Naive thymus-derived CD4-positive, alpha-beta T cell (primary cell): Measurements from ENCODE around the gene WWC2. TPM values are rescaled to one million over a fixed set of nuclear protein-coding genes. Genes with fewer than 3 reads are reported as not detected.

ENCODE experiments used
- ATAC-seq: fragments of 150-1000 bp; cut with Tn5 transposase; 2 replicates; pipeline ENCODE4 v1.10.0; 2021; ENCODE audit warnings: mild to moderate bottlenecking, moderate library complexity
- CTCF ChIA-PET: fragments of 350-600 bp; sonication (Branson Sonifier 250); formaldehyde crosslinking; loops from one replicate; lab custom pipeline; 2021; ENCODE audit warnings: antibody characterized with exemption; lab: Charles Lee
- POLR2A ChIA-PET: fragments of 350-600 bp; sonication (Branson Sonifier 250); formaldehyde crosslinking; loops from one replicate; lab custom pipeline; 2021; ENCODE audit warnings: antibody characterized with exemption, inconsistent platforms; lab: Charles Lee
- DNase-seq, 9 donors: peaks; one replicate each; pipeline versions ENCODE4 v3.0.0 to v3.0.0-alpha.2; 2020 to 2022; ENCODE audit warnings: mixed read lengths in 1 of 9
- H3K27ac ChIP-seq: one replicate; pipeline ENCODE4 v1.7.0; 2013; ENCODE audit warnings: mild to moderate bottlenecking, low read depth, low read length, moderate library complexity
- H3K27me3 ChIP-seq, 2 donors: one replicate each; pipeline ENCODE4 v1.7.0; 2013; ENCODE audit warnings: low read length in 2 of 2, mild to moderate bottlenecking in 2 of 2, moderate library complexity in 2 of 2; ENCODE audit not compliant: control insufficient read depth in 2 of 2, insufficient read depth in 2 of 2
- H3K36me3 ChIP-seq, 3 experiments: 1 replicate in 2 of 3; 2 replicates in 1 of 3; pipeline ENCODE4 v1.7.0; 2013; ENCODE audit warnings: low read length in 3 of 3, mild to moderate bottlenecking in 3 of 3, moderate library complexity in 1 of 3; ENCODE audit not compliant: insufficient read depth in 3 of 3, control insufficient read depth in 2 of 3
- H3K4me1 ChIP-seq, 2 donors: one replicate each; pipeline ENCODE4 v1.7.0; 2013; ENCODE audit warnings: low read length in 2 of 2, mild to moderate bottlenecking in 2 of 2, moderate library complexity in 1 of 2; ENCODE audit not compliant: control insufficient read depth in 2 of 2, insufficient read depth in 2 of 2
- H3K4me3 ChIP-seq: 2 replicates; pipeline ENCODE4 v1.7.0; 2013; ENCODE audit warnings: mild to moderate bottlenecking, low read length
- H3K9me3 ChIP-seq, 3 experiments: 1 replicate in 2 of 3; 2 replicates in 1 of 3; pipeline ENCODE4 v1.7.0; 2013; ENCODE audit warnings: low read length in 3 of 3; ENCODE audit not compliant: control insufficient read depth in 2 of 3
- H3K27ac Mint-ChIP-seq, 9 donors: one replicate each; pipeline ENCODE4 v1.8.0; 2020 to 2022; ENCODE audit warnings: mixed read lengths in 9 of 9, mild to moderate bottlenecking in 8 of 9, moderate library complexity in 5 of 9, inconsistent platforms in 2 of 9
- H3K27me3 Mint-ChIP-seq, 5 donors: one replicate each; pipeline ENCODE4 v1.8.0; 2021 to 2022; ENCODE audit warnings: mixed read lengths in 5 of 5, mild to moderate bottlenecking in 1 of 5
- H3K36me3 Mint-ChIP-seq, 5 donors: one replicate each; pipeline ENCODE4 v1.8.0; 2020 to 2022; ENCODE audit warnings: mixed read lengths in 5 of 5, mild to moderate bottlenecking in 3 of 5, inconsistent platforms in 1 of 5
- H3K4me1 Mint-ChIP-seq, 7 donors: one replicate each; pipeline ENCODE4 v1.8.0; 2020 to 2022; ENCODE audit warnings: mixed read lengths in 7 of 7, mild to moderate bottlenecking in 3 of 7, inconsistent platforms in 1 of 7
- H3K4me3 Mint-ChIP-seq, 10 donors: one replicate each; pipeline ENCODE4 v1.8.0; 2020 to 2022; ENCODE audit warnings: mild to moderate bottlenecking in 10 of 10, mixed read lengths in 10 of 10, moderate library complexity in 6 of 10, inconsistent platforms in 2 of 10
- H3K9me3 Mint-ChIP-seq, 11 donors: one replicate each; pipeline ENCODE4 v1.8.0; 2020 to 2022; ENCODE audit warnings: mixed read lengths in 11 of 11, mild to moderate bottlenecking in 4 of 11, inconsistent platforms in 1 of 11, moderate library complexity in 1 of 11
- intact Hi-C, 2 donors: fragments of 100-400 bp; cut with micrococcal nuclease; formaldehyde crosslinking; loops; one replicate each; pipeline ENCODE4 v1.15.1; 2023
- polyA plus RNA-seq, 2 donors: library from polyadenylated mRNA; unstranded; fragments of 300-500 nt; fragmentation: Illumina TruSeq; gene quantifications; one replicate each; pipeline ENCODE4 v1.2.3, GENCODE V29; 2021
- total RNA-seq, 6 experiments: library from RNA in 5 of 6; stranded (reverse) in 5 of 6; gene quantifications; 1 replicate in 5 of 6; 2 replicates in 1 of 6; pipeline ENCODE4 v1.2.3 and lab custom pipeline; 2021 to 2026

Gene WWC2
- total and polyA plus RNA-seq, 7 experiments from 2014 or later = 0.07 to 13.8 (median 9.9) TPM

- no peak overlapping the region for H3K4me3 ChIP-seq
- no peak overlapping the region for H3K27ac ChIP-seq
- H3K9me3 ChIP-seq = no peaks in the 10 kb centered on the region
- Mint-ChIP-seq H3K9me3 (no peaks in the 10 kb centered on the region), H3K27ac (no peak overlapping the region), H3K36me3 (peaks cover 0 to 5% (median 0%) of the 10 kb centered on the region in 5 donors), H3K4me3 (no peak overlapping the region), H3K27me3 (no peaks in the 10 kb centered on the region), H3K4me1 (no peaks in the 10 kb centered on the region)
- H3K4me1 ChIP-seq = no peaks in the 10 kb centered on the region
- ChIA-PET POLR2A (no interaction called here), CTCF (interaction anchor here (0.6 kb wide), 1 partner anchor 113 kb away, joined by 5 read pairs; no protein-coding TSS in a partner anchor)
- ATAC-seq = no peak
- no peaks in the 10 kb centered on the region for H3K27me3 ChIP-seq
- intact Hi-C loops = no loop called here
- H3K36me3 ChIP-seq = no peaks in the 10 kb centered on the region
- DNase-seq = no peak
Measured at GRCh38 chr4:183223053-183223452, 124.0 kb downstream of the WWC2 start.

- H3K27ac ChIP-seq = no peak overlapping the region
- DNase-seq (no peak), ATAC-seq (no peak)
- Mint-ChIP-seq H3K27me3 (peaks cover 0 to 5% (median 0%) of the 10 kb centered on the region in 5 donors), H3K27ac (no peak overlapping the region), H3K9me3 (no peaks in the 10 kb centered on the region), H3K4me1 (no peaks in the 10 kb centered on the region), H3K4me3 (no peak overlapping the region), H3K36me3 (peaks cover 0 to 5% (median 0%) of the 10 kb centered on the region in 5 donors)
- CTCF ChIA-PET = no interaction called here
- H3K36me3 ChIP-seq = no peaks in the 10 kb centered on the region
- intact Hi-C loops = no loop called here
- no peak overlapping the region for H3K4me3 ChIP-seq
- no peaks in the 10 kb centered on the region for H3K4me1 ChIP-seq
- no peaks in the 10 kb centered on the region for H3K27me3 ChIP-seq
- no peaks in the 10 kb centered on the region for H3K9me3 ChIP-seq
- POLR2A ChIA-PET = no interaction called here
Measured at GRCh38 chr4:183229397-183229796, 130.3 kb downstream of the WWC2 start.

GRCh38 chr4:183240581-183241321 is 141.7 kb downstream of the WWC2 start:
- Histone ChIP-seq H3K4me3 (no peak overlapping the region), H3K27me3 (no peaks in the 10 kb centered on the region), H3K9me3 (no peaks in the 10 kb centered on the region), H3K36me3 (no peaks in the 10 kb centered on the region), H3K4me1 (no peaks in the 10 kb centered on the region), H3K27ac (no peak overlapping the region)
- Mint-ChIP-seq H3K4me3 (no peak overlapping the region), H3K9me3 (no peaks in the 10 kb centered on the region), H3K27me3 (peaks cover 0 to 3% (median 0%) of the 10 kb centered on the region in 5 donors), H3K36me3 (peaks cover 0 to 24% (median 8%) of the 10 kb centered on the region in 5 donors), H3K4me1 (peaks cover 0 to 2% (median 0%) of the 10 kb centered on the region in 7 donors), H3K27ac (no peak overlapping the region)
- CTCF ChIA-PET = no interaction called here
- POLR2A ChIA-PET = no interaction called here
- intact Hi-C loops = no loop called here
- DNase-seq = no peak
- ATAC-seq = no peak

DNA sequence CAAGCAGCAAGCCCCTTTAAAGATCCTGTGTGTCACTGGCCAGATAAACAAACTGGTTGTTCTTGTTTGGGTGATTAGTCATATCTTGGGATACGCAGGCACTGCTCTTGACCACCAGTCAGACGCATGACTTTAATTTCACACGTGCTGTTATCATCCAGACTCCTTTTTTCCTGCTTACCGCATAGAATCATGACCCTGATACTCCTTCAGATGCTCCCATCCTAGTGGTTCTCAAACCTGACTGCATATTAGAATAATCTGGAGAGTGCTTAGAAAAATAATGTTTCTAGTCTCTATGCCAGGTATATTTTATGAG is 142.2 kb downstream of the WWC2 start:
- Histone ChIP-seq H3K36me3 (no peaks in the 10 kb centered on the region), H3K4me3 (no peak overlapping the region), H3K9me3 (no peaks in the 10 kb centered on the region), H3K4me1 (no peaks in the 10 kb centered on the region), H3K27me3 (no peaks in the 10 kb centered on the region), H3K27ac (no peak overlapping the region)
- ATAC-seq (no peak), DNase-seq (no peak)
- POLR2A ChIA-PET = no interaction called here
- H3K4me1 Mint-ChIP-seq = peaks cover 0 to 2% (median 0%) of the 10 kb centered on the region in 7 donors
- peaks cover 0 to 24% (median 8%) of the 10 kb centered on the region in 5 donors for H3K36me3 Mint-ChIP-seq
- intact Hi-C loops = no loop called here
- peaks cover 0 to 3% (median 0%) of the 10 kb centered on the region in 5 donors for H3K27me3 Mint-ChIP-seq
- no peak overlapping the region for H3K4me3 Mint-ChIP-seq
- CTCF ChIA-PET = no interaction called here
- H3K9me3 Mint-ChIP-seq = no peaks in the 10 kb centered on the region
- no peak overlapping the region for H3K27ac Mint-ChIP-seq

DNA sequence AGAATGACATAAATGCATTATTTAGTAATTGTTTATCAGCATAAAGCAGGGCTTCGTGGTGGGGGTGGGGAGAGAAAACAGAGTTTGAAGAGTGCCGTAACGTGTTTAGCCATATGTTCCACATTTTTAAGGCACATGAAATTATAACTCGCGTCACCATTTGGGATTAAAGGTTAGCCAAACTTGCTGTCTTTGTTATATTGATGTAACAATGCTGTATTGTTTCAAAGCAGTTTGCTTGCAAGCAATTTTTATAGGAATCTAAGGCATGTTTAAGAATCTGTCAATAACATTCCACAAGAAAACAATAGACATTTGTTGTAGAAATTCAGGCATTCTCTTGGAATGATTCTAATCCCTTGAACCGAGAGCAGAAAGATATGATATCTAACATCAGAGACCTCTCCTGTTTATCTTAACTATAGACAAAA is 142.7 kb downstream of the WWC2 start:
- DNase-seq (no peak), ATAC-seq (no peak)
- no peak overlapping the region for H3K27ac ChIP-seq
- Mint-ChIP-seq H3K27ac (no peak overlapping the region), H3K9me3 (no peaks in the 10 kb centered on the region), H3K4me3 (no peak overlapping the region), H3K4me1 (peaks cover 0 to 2% (median 0%) of the 10 kb centered on the region in 7 donors), H3K27me3 (peaks cover 0 to 3% (median 0%) of the 10 kb centered on the region in 5 donors), H3K36me3 (peaks cover 0 to 20% (median 8%) of the 10 kb centered on the region in 5 donors)
- no peak overlapping the region for H3K4me3 ChIP-seq
- no peaks in the 10 kb centered on the region for H3K36me3 ChIP-seq
- H3K4me1 ChIP-seq = no peaks in the 10 kb centered on the region
- intact Hi-C loops = no loop called here
- CTCF ChIA-PET = no interaction called here
- POLR2A ChIA-PET = no interaction called here
- H3K9me3 ChIP-seq = no peaks in the 10 kb centered on the region
- H3K27me3 ChIP-seq = no peaks in the 10 kb centered on the region

DNA sequence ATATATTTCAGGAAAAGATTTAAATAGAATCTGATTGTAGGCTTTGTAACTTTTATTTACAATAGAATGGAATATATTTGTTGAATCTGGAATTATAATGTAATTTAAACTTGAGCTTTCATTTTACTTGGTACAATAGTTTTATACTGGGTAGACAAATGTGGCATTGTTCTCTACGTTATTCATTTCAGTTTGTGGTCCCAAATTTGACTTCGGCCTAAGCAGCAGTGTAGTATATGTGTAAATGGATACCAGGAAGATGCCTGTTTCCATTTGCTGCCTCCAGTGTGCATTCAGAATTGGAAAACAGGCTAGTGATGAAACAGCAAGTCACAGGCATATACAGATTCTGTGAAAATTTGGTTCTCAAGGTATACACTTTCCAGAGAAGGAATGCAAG is 143.2 kb downstream of the WWC2 start:
- ChIA-PET CTCF (no interaction called here), POLR2A (no interaction called here)
- Mint-ChIP-seq H3K4me1 (peaks cover 0 to 2% (median 0%) of the 10 kb centered on the region in 7 donors), H3K27me3 (peaks cover 0 to 3% (median 0%) of the 10 kb centered on the region in 5 donors), H3K9me3 (no peaks in the 10 kb centered on the region), H3K36me3 (peaks cover 0 to 20% (median 8%) of the 10 kb centered on the region in 5 donors), H3K4me3 (no peak overlapping the region), H3K27ac (no peak overlapping the region)
- intact Hi-C loops = no loop called here
- Histone ChIP-seq H3K27ac (no peak overlapping the region), H3K27me3 (no peaks in the 10 kb centered on the region), H3K4me1 (no peaks in the 10 kb centered on the region), H3K36me3 (no peaks in the 10 kb centered on the region), H3K4me3 (no peak overlapping the region), H3K9me3 (no peaks in the 10 kb centered on the region)
- ATAC-seq (no peak), DNase-seq (no peak)

GRCh38 chr4:183244019-183244418 is 145.0 kb downstream of the WWC2 start:
- DNase-seq = no peak
- ChIA-PET CTCF (interaction anchor here (0.6 to 1.0 kb wide), 5 partner anchors 16 to 171 kb away, joined by 3 to 5 read pairs (median 3); no protein-coding TSS in a partner anchor), POLR2A (no interaction called here)
- H3K9me3 Mint-ChIP-seq = no peaks in the 10 kb centered on the region
- H3K27me3 ChIP-seq = no peaks in the 10 kb centered on the region
- H3K9me3 ChIP-seq = no peaks in the 10 kb centered on the region
- H3K36me3 Mint-ChIP-seq = peaks cover 0 to 12% (median 5%) of the 10 kb centered on the region in 5 donors
- H3K4me1 ChIP-seq = no peaks in the 10 kb centered on the region
- no peaks in the 10 kb centered on the region for H3K36me3 ChIP-seq
- no peak overlapping the region for H3K4me3 Mint-ChIP-seq
- H3K27ac Mint-ChIP-seq = no peak overlapping the region
- H3K27ac ChIP-seq = no peak overlapping the region
- no peak for ATAC-seq
- peaks cover 0 to 3% (median 0%) of the 10 kb centered on the region in 5 donors for H3K27me3 Mint-ChIP-seq
- H3K4me1 Mint-ChIP-seq = no peaks in the 10 kb centered on the region
- intact Hi-C loops = no loop called here
- no peak overlapping the region for H3K4me3 ChIP-seq
